Fibroblast of skin of back (primary cell): ENCODE data around the gene CCDC106.

Experiments used
- DNase-seq: peaks from one replicate; pipeline ENCODE4 v3.0.0-alpha.2; 2013

CCDC106 gene

GRCh38 chr19:55670280-55671053, 22.5 kb downstream of the CCDC106 start:
- no peak for DNase-seq

GRCh38 chr19:55671054-55671378, 23.0 kb downstream of the CCDC106 start:
- DNase-seq, result no peak

- DNase-seq, result peak; percentile 63
These were observed 24.4 kb downstream of the CCDC106 start for GRCh38 chr19:55672418-55672817.

GRCh38 chr19:55673465-55673864, 25.5 kb downstream of the CCDC106 start:
- no peak for DNase-seq

- no peak for DNase-seq
These were observed 25.9 kb downstream of the CCDC106 start for GRCh38 chr19:55673889-55674288.

- DNase-seq, result no peak
These were observed 26.4 kb downstream of the CCDC106 start for GRCh38 chr19:55674459-55674840.

- peak; percentile 96 for DNase-seq
These were observed 27.0 kb downstream of the CCDC106 start, which contains the start of gene EPN1 for GRCh38 chr19:55674841-55675660. EPN1 (plus strand) TSS chr19:55675226; CDS start chr19:55678628, 3,402 bp downstream.

- no peak for DNase-seq
These were observed 27.8 kb downstream of the CCDC106 start for GRCh38 chr19:55675661-55676354.

- DNase-seq, result no peak
These were observed 28.4 kb downstream of the CCDC106 start for GRCh38 chr19:55676383-55676782.

GRCh38 chr19:55676889-55677505, 29.0 kb downstream of the CCDC106 start:
- DNase-seq, result no peak

GRCh38 chr19:55677572-55678028, 29.6 kb downstream of the CCDC106 start:
- no peak for DNase-seq

GRCh38 chr19:55678121-55678671, 30.2 kb downstream of the CCDC106 start:
- DNase-seq, result no peak

GRCh38 chr19:55679343-55680257, 31.6 kb downstream of the CCDC106 start:
- peak; percentile 24 for DNase-seq

- no peak for DNase-seq
These were observed 32.5 kb downstream of the CCDC106 start for GRCh38 chr19:55680339-55681130.

GRCh38 chr19:55681131-55682092, 33.4 kb downstream of the CCDC106 start:
- no peak for DNase-seq

GRCh38 chr19:55683449-55684261, 35.6 kb downstream of the CCDC106 start:
- no peak for DNase-seq

GRCh38 chr19:55684946-55685681, 37.1 kb downstream of the CCDC106 start:
- DNase-seq, result no peak
